IPS DF 19.7 (cell line): ENCODE data around the gene CCDC183.

Experiments
- DNase-seq: peaks from one replicate; pipeline ENCODE4 v3.0.0-alpha.2; 2013; ENCODE audit warnings: low read depth, low spot score

CCDC183 gene

DNA sequence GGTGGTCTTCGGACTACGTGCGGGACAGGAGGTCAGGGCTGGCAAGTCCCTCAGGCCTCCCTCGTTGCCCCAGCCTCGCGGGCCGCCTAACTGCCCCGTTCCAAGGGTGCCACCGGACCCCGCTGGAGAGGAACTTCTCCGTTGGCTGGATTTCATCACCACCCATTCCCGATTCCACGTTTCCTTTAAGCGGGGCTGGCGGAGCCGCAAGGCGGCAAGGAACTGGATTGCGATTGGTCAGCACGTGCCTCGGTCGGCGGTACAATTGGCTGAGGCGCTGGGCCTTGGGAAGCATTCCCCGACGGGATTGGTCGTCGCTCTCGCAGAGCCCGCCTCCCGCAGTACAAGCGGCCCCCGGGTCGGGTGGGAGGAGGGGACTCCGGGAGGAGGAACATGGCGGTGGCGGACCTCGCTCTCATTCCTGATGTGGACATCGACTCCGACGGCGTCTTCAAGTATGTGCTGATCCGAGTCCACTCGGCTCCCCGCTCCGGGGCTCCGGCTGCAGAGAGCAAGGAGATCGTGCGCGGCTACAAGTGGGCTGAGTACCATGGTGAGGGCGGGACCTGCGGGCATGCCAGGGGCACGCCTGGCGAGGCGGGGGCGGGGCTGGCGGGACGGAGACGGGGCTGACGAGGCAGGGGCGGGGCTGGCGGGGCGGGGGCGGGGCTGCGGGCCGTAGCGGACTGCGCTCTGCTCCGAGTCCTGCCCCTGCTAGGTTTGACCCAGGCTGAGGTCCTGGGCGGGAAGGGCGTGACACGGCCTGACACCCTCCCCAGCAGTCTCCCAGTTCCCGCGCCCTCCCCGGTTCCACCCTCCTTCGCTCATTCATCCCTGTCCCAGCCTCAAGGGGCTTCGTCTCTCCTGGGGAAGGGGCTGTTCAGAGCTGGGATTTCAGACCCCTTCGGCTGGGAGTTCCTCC, 53.2 kb downstream of the CCDC183 start, which contains the start of gene PHPT1:
Gene PHPT1 (plus strand): TSS at position 372 of the 922 bp plus-strand sequence. CDS start 22 bp downstream, at position 394.
- peak; percentile 93 for DNase-seq

DNA sequence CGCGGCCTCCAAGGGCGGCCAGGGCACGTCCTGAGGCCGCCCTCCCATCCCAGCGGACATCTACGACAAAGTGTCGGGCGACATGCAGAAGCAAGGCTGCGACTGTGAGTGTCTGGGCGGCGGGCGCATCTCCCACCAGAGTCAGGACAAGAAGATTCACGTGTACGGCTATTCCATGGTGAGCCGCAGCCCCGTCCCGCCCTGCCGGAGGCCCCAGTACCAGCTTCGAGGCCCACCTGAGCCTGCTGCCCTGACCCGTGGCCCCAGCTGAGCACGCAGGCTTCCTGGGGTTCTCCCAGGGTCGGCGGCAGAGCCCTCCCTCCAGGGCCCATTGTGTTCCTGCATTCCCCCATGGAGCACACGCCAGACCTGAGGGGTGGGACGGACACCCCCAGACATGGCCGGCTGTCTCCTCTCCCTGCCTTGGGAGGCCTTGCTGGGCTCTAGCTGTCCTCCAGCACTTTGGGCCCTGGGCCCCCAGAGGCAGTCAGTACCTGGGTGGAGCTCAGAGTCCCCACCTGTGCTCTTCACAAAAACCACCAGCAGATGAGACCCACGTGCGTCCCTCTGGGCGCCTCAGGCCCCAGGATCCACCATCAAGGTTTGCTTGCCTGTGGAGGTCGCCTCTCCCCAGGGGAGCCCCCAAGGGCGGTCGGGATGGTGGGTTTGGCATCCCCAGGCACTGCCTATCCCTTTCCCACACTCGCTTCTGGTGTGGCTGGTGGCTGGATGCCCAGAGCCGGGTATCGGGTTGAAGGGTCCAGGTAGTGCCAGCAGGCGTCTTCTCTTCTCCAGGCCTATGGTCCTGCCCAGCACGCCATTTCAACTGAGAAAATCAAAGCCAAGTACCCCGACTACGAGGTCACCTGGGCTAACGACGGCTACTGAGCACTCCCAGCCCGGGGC, 54.1 kb downstream of the CCDC183 start:
- no peak for DNase-seq

DNA sequence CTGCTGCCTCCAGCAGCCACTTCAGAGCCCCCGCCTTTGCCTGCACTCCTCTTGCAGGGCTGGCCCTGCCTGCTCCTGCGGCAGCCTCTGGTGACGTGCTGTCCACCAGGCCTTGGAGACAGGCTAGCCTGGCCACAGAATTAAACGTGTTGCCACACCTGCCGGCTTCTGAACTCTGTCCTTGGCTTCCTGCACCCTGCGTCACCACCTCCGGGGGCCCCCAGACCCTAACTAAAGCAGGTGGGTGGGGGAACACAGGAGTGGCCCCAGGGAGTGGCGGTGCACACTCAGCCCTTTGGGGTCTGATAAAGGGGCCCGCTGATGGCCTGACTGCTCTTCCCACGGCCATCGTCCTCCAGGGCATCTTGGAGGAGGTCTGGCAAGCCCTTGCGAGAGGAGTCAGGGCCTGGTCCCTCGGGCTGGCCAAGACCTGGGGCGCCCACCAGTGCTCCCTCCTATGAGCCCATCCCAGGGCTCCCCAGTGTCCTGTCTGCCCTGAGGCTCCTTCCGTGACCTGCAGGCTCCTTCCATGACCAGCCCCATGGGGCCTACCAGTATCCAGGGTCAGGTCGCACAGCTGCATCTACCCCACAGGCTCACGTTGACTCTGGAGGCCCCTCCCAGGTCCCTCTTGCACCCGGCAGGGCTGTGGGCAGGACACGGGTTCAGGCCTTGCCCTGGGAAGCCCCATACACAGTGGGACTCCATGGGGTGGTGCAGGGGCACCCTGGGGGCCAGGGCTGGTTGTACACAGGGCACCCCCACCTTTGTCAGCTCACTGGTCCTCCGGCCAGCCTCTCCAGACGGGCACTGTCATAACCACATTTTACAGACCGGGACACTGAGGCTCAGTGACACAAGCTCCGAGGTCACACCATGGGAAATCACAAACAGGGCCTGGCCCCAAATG, 55.0 kb downstream of the CCDC183 start:
- no peak for DNase-seq

DNA sequence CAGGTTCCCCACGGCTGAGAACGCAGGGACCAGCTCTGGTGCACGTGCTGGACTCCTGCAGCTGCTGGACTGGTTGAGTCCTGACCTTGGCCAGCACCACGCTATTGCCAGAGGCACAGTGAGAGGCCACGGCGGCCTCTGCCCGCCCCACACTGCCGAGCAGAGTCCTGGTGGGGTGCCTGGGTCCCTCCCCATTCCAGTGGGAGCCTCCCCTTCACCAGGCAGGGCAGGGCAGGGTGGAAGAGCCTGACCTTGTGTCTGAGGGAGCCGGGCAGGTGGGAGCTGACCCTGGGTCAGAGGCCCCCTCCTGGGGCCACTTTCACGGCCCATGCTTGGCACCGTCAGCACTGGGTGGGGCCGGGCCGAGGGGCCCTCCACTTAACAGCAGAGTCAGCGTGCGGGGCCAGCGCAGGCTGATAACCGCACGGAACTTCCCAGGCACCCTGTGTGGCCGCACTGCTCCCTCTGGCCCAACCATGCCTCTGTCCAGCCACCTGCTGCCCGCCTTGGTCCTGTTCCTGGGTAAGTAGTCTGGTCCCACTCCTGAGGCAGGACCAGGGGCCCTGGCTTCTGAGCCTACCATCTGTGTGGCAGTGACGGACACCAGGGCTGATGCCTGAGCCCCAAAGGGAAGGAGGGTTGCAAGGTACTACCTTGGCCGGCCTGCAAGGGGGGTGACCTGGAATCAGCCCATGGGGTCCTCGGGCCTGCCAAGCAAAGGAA, 56.0 kb downstream of the CCDC183 start, which contains the start of gene MAMDC4:
Gene MAMDC4 (plus strand): TSS at position 406 of the 723 bp plus-strand sequence. CDS start 71 bp downstream, at position 477.
- DNase-seq: no peak

DNA sequence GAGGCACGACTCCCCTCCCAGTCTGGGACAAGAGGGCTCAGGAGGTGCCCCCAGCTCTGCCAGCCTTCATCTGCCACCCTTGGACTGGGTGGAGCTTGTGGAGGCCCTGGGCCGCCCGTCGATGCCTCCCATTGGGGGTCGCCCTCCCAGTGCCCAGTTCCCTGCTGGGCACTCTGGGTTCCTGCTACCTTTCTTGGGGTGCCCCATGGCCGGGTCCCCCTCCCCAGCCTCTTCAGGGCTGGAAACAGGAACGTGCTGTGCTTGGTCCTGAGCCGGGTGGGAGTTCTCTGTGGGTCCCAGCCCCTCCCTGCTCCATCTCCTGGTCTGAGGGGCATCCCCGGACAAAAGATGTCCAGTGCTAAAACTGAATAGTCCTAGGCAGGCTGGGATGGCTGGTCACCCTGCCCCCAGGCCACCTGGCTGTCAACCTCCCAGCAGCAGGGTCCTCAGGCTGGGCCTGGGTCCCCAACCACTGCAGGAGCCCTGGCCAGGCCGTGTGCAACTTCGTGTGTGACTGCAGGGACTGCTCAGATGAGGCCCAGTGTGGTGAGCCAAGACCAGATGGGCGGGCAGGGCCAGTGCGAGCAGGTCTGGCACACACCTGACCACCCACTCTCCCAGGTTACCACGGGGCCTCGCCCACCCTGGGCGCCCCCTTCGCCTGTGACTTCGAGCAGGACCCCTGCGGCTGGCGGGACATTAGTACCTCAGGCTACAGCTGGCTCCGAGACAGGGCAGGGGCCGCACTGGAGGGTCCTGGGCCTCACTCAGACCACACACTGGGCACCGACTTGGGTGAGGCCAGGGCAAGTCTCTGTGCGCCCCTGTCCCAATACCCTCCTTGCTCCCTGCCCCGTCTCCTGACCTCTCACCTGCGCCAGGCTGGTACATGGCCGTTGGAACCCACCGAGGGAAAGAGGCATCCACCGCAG, 56.8 kb downstream of the CCDC183 start:
- DNase-seq: no peak

DNA sequence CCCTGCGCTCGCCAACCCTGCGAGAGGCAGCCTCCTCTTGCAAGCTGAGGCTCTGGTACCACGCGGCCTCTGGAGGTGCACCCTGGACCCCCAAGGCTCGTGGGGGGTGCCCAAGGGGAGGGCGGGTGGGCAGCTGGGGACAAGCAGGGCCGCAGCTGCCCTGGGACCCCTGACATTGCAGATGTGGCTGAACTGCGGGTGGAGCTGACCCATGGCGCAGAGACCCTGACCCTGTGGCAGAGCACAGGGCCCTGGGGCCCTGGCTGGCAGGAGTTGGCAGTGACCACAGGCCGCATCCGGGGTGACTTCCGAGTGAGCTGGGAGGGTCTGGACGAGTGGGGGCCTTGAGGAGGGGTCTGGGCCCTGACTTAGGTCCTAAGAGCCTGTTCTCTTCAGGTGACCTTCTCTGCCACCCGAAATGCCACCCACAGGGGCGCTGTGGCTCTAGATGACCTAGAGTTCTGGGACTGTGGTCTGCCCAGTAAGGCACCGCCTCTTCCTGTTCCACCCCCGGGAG, 57.5 kb downstream of the CCDC183 start:
- DNase-seq: no peak

DNA sequence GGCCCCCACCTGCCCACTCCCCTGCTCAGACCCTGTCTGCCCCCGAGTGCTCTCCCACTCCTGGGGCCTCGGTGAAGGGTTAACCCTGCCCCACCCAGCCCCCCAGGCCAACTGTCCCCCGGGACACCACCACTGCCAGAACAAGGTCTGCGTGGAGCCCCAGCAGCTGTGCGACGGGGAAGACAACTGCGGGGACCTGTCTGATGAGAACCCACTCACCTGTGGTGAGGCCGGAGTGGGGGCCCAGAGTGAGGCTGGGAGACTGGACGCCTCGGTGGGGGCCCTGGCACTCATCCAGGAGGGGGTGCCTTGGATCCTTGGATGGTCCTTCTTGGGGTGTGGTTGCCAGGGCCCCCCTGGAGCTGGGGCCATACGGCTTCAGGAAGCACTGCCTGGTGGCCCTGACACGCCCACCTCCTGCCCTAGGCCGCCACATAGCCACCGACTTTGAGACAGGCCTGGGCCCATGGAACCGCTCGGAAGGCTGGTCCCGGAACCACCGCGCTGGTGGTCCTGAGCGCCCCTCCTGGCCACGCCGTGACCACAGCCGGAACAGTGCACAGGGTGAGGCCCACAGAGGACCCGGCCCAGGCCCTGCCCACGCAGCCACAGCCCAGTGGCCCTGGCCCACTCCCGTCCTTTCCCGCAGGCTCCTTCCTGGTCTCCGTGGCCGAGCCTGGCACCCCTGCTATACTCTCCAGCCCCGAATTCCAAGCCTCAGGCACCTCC, 58.1 kb downstream of the CCDC183 start:
- no peak for DNase-seq

DNA sequence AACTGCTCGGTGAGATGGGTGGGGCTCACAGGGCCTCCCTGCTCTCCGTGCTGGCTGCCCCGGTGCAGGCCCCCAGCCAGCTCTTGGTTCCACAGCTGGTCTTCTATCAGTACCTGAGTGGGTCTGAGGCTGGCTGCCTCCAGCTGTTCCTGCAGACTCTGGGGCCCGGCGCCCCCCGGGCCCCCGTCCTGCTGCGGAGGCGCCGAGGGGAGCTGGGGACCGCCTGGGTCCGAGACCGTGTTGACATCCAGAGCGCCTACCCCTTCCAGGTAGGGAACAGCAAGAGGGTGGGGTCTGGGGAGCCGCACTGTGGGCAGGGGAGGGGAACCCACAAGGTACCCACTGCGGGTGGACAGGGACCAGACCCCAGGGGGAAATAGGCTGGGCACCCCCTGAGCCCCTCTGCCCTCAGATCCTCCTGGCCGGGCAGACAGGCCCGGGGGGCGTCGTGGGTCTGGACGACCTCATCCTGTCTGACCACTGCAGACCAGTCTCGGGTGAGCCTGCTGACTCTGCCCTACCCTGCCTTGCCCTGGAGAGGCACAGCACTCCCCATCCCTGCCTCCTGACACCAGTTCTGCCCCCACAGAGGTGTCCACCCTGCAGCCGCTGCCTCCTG, 58.8 kb downstream of the CCDC183 start:
- DNase-seq: no peak

DNA sequence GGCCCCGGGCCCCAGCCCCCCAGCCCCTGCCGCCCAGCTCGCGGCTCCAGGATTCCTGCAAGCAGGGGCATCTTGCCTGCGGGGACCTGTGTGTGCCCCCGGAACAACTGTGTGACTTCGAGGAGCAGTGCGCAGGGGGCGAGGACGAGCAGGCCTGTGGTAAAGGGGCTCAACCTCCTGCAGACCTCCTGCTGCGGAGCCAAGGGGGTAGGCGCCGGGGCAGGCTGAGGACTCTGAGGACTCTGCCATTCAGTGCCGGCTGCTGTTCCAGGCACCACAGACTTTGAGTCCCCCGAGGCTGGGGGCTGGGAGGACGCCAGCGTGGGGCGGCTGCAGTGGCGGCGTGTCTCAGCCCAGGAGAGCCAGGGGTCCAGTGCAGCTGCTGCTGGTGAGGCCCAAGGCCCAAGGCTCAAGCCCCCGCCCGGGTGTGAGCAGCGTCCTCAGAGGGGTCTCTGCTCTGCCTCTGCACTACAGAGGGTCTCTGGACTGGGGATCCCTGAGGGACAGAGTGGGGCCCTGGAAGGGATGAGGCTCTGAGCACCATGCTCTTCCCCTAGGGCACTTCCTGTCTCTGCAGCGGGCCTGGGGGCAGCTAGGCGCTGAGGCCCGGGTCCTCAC, 59.4 kb downstream of the CCDC183 start:
- no peak for DNase-seq

DNA sequence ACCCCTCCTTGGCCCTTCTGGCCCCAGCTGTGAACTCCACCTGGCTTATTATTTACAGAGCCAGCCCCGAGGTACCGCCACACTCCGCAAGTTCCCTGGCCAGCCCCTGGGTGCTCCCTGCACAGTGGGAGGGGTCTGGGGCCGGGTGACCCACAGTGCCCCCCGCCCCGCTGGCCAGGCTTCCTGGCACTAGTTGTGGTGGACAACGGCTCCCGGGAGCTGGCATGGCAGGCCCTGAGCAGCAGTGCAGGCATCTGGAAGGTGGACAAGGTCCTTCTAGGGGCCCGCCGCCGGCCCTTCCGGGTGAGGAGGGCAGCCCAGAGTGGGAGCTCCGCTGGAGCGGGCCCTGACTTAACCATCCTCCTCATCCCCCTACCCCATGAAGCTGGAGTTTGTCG, 59.9 kb downstream of the CCDC183 start:
- no peak for DNase-seq

DNA sequence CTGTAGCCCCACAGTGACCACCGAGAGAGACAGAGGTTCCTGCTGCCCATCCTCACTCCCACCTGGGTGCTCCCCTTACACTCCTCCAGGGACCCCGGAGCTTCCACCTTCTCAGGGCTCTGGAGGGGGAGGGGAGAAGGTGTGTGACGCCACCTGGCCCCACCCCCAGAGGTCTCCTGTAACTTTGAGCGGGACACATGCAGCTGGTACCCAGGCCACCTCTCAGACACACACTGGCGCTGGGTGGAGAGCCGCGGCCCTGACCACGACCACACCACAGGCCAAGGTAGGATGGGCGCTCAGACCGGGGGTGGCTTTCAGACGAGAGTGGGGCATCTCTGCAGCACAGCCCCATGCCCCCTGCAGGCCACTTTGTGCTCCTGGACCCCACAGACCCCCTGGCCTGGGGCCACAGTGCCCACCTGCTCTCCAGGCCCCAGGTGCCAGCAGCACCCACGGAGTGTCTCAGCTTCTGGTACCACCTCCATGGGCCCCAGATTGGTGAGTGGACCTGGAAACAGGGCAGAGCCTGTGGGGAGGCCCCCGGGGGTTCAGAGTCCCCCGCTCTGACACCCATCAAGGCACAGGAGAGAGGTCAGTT, 60.5 kb downstream of the CCDC183 start:
- DNase-seq: no peak

DNA sequence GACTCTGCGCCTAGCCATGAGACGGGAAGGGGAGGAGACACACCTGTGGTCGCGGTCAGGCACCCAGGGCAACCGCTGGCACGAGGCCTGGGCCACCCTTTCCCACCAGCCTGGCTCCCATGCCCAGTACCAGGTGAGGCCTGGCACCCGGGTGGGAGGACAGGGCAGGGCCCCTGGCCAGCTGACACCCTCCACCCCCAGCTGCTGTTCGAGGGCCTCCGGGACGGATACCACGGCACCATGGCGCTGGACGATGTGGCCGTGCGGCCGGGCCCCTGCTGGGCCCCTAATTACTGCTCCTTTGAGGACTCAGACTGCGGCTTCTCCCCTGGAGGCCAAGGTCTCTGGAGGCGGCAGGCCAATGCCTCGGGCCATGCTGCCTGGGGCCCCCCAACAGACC, 61.0 kb downstream of the CCDC183 start:
- DNase-seq: no peak
